Liver (tissue), 9 donors: Measurements from ENCODE around the gene ARHGEF28. TPM values are rescaled to one million over a fixed set of nuclear protein-coding genes. Genes with fewer than 3 reads are reported as not detected.

Experiments
- DNase-seq: peaks from one replicate; pipeline ENCODE4 v3.0.0-alpha.2; 2017; ENCODE audit warnings: low spot score
- H3K27ac ChIP-seq, 2 donors: one replicate each; pipeline ENCODE4 v1.7.0; 2013; ENCODE audit warnings: inconsistent platforms in 2 of 2, low read length in 2 of 2, control low read depth in 1 of 2, low read depth in 1 of 2, mild to moderate bottlenecking in 1 of 2
- H3K27me3 ChIP-seq, 4 donors: one replicate each; pipeline versions ENCODE4 v1.6.1 to v1.7.0; 2013; ENCODE audit warnings: low read length in 3 of 4, inconsistent platforms in 1 of 4, mild to moderate bottlenecking in 1 of 4, moderate library complexity in 1 of 4; ENCODE audit not compliant: control insufficient read depth in 4 of 4, insufficient read depth in 4 of 4
- H3K36me3 ChIP-seq, 4 donors: one replicate each; pipeline versions ENCODE4 v1.6.1 to v1.7.0; 2013; ENCODE audit warnings: low read length in 3 of 4, mild to moderate bottlenecking in 3 of 4, low read depth in 1 of 4, moderate library complexity in 1 of 4; ENCODE audit not compliant: control insufficient read depth in 4 of 4, insufficient read depth in 3 of 4
- H3K4me1 ChIP-seq, 4 donors: one replicate each; pipeline versions ENCODE4 v1.6.1 to v1.7.0; 2013; ENCODE audit warnings: low read length in 3 of 4, mild to moderate bottlenecking in 3 of 4, moderate library complexity in 1 of 4; ENCODE audit not compliant: control insufficient read depth in 4 of 4, insufficient read depth in 4 of 4
- H3K4me3 ChIP-seq, 3 donors: one replicate each; pipeline versions ENCODE4 v1.6.1 to v1.7.0; 2013; ENCODE audit warnings: low read length in 3 of 3, control low read depth in 1 of 3, low read depth in 1 of 3, mild to moderate bottlenecking in 1 of 3
- H3K9ac ChIP-seq, 2 donors: one replicate each; pipeline ENCODE4 v1.7.0; 2013; ENCODE audit warnings: low read length in 2 of 2, mild to moderate bottlenecking in 2 of 2, moderate library complexity in 2 of 2, control low read depth in 1 of 2, low read depth in 1 of 2
- H3K9me3 ChIP-seq, 4 donors: one replicate each; pipeline versions ENCODE4 v1.6.1 to v1.7.0; 2013; ENCODE audit warnings: low read length in 3 of 4; ENCODE audit not compliant: control insufficient read depth in 4 of 4
- CTCF ChIP-seq: fragments of 150-350 bp; IDR thresholded peaks from 2 replicates; pipeline ENCODE4 v1.5.1; 2017; ENCODE audit warnings: improper control_type of control experiment, low read depth, low read length; ENCODE audit not compliant: missing input control
- EGR1 ChIP-seq, 2 donors: IDR thresholded peaks; 2 replicates each; pipeline ENCODE4 v1.6.1; 2016 to 2018; ENCODE audit warnings: antibody characterized with exemption in 2 of 2, low read depth in 2 of 2
- FOXA1 ChIP-seq: IDR thresholded peaks from 2 replicates; pipeline ENCODE4 v1.6.1; 2016; ENCODE audit warnings: antibody characterized with exemption
- FOXA2 ChIP-seq: IDR thresholded peaks from 2 replicates; pipeline ENCODE4 v1.6.1; 2016; ENCODE audit warnings: antibody characterized with exemption
- GABPA ChIP-seq, 2 donors: IDR thresholded peaks in 1 of 2; conservative IDR thresholded peaks in 1 of 2; 2 replicates each; pipeline ENCODE4 v1.6.1; 2016; ENCODE audit warnings: antibody characterized with exemption in 2 of 2, mild to moderate bottlenecking in 1 of 2, moderate library complexity in 1 of 2
- HNF4A ChIP-seq, 2 donors: conservative IDR thresholded peaks; 2 replicates each; pipeline ENCODE4 v1.6.1; 2016; ENCODE audit warnings: antibody characterized with exemption in 2 of 2, mild to moderate bottlenecking in 2 of 2
- HNF4G ChIP-seq: IDR thresholded peaks from 2 replicates; pipeline ENCODE4 v1.6.1; 2016; ENCODE audit warnings: antibody characterized with exemption
- JUND ChIP-seq, 2 donors: IDR thresholded peaks; 2 replicates each; pipeline ENCODE4 v1.6.1; 2016; ENCODE audit warnings: antibody characterized with exemption in 2 of 2
- MAX ChIP-seq: IDR thresholded peaks from 2 replicates; pipeline ENCODE4 v1.6.1; 2016; ENCODE audit warnings: antibody characterized with exemption
- NR2F2 ChIP-seq: IDR thresholded peaks from 2 replicates; pipeline ENCODE4 v1.6.1; 2016; ENCODE audit warnings: antibody characterized with exemption
- RAD21 ChIP-seq, 2 donors: IDR thresholded peaks; 2 replicates each; pipeline ENCODE4 v1.6.1; 2016; ENCODE audit warnings: antibody characterized with exemption in 2 of 2, mild to moderate bottlenecking in 2 of 2
- RXRA ChIP-seq, 2 donors: IDR thresholded peaks; 2 replicates each; pipeline ENCODE4 v1.6.1; 2017 to 2018; ENCODE audit warnings: antibody characterized with exemption in 2 of 2, mild to moderate bottlenecking in 1 of 2
- SP1 ChIP-seq: IDR thresholded peaks from 2 replicates; pipeline ENCODE4 v1.6.1; 2018; ENCODE audit warnings: antibody characterized with exemption, mild to moderate bottlenecking
- TAF1 ChIP-seq: conservative IDR thresholded peaks from 2 replicates; pipeline ENCODE4 v1.6.1; 2016; ENCODE audit warnings: antibody characterized with exemption, mild to moderate bottlenecking
- YY1 ChIP-seq: IDR thresholded peaks from 2 replicates; pipeline ENCODE4 v1.6.1; 2016; ENCODE audit warnings: antibody characterized with exemption, mild to moderate bottlenecking
- ZBTB33 ChIP-seq: IDR thresholded peaks from 2 replicates; pipeline ENCODE4 v1.6.1; 2016; ENCODE audit warnings: antibody characterized with exemption
- WGBS: extraction: QIAGEN DNeasy Blood & Tissue Kit; methylation state at CpG from one replicate; pipeline ENCODE4 v1.1.7; 2013; 5-methylcytosine and 5-hydroxymethylcytosine counted together
- polyA plus RNA-seq, 2 donors: library from polyadenylated mRNA; stranded (reverse) in 1 of 2; unstranded in 1 of 2; fragments of 200-250 nt in 1 of 2; fragments of >200 nt in 1 of 2; fragmentation: Nextera tagmentation in 1 of 2; extraction: Ambion mirVana in 1 of 2; gene quantifications; one replicate each; pipeline versions ENCODE4 v1.2.1 to v1.2.3, GENCODE V29; 2013 to 2015
- total RNA-seq, 2 donors: library from RNA; depleted of rRNA; stranded (reverse); fragments of >200 nt; gene quantifications; one replicate each; pipeline ENCODE4 v1.2.3, GENCODE V29; 2014
- TF ChIP-seq, protein P1 (sequence below): IDR thresholded peaks from 2 replicates; pipeline ENCODE4 v1.6.1; 2016; ENCODE audit warnings: antibody characterized with exemption, mild to moderate bottlenecking
- TF ChIP-seq, protein P2 (sequence below): IDR thresholded peaks from 2 replicates; pipeline ENCODE4 v1.6.1; 2016; ENCODE audit warnings: antibody characterized with exemption
- donor health status: healthy.
- donor health status: healthy.
- donor health status: healthy.
- donor health status: healthy.
- donor health status: healthy.

Gene ARHGEF28
- total and polyA plus RNA-seq, 4 donors = 1.6 to 13.9 (median 3.6) TPM

DNA sequence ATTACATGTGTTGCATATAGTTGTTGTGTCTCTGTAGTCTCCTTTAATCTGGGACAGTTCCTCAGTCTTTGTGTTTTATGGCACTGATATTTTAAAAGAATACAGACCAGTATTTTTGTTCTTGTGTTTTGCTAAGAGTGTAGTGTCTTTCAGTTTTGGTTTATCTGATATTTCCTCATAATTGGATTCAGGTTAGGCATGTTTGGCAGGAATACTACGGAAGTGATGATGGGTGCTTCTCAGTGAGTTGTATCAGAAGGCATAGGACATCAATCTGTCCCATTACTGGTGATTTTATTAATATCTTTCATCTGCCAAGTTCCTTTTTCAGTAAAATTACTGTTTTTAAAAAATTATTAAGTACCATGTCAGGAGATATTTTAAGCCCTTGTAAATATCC lies 212.9 kb downstream of the ARHGEF28 start:
- TF ChIP-seq CTCF (no peak), ZBTB33 (no peak), GABPA (IDR thresholded peaks at IDR 0.05 in 1 of 2, conservative IDR thresholded peaks at IDR 0.05 in 1 of 2) (no peak), NR2F2 (no peak), HNF4A (conservative IDR thresholded peaks at IDR 0.05) (no peak), HNF4G (no peak), FOXA1 (no peak), MAX (no peak), EGR1 (IDR thresholded peaks at IDR 0.05; ENCODE audit: low read depth in 2 of 2) (no peak), RXRA (IDR thresholded peaks at IDR 0.05) (no peak), JUND (IDR thresholded peaks at IDR 0.05) (no peak), YY1 (no peak), TAF1 (no peak), RAD21 (IDR thresholded peaks at IDR 0.05) (no peak), SP1 (no peak), FOXA2 (no peak)
- TF ChIP-seq, protein P1, sequence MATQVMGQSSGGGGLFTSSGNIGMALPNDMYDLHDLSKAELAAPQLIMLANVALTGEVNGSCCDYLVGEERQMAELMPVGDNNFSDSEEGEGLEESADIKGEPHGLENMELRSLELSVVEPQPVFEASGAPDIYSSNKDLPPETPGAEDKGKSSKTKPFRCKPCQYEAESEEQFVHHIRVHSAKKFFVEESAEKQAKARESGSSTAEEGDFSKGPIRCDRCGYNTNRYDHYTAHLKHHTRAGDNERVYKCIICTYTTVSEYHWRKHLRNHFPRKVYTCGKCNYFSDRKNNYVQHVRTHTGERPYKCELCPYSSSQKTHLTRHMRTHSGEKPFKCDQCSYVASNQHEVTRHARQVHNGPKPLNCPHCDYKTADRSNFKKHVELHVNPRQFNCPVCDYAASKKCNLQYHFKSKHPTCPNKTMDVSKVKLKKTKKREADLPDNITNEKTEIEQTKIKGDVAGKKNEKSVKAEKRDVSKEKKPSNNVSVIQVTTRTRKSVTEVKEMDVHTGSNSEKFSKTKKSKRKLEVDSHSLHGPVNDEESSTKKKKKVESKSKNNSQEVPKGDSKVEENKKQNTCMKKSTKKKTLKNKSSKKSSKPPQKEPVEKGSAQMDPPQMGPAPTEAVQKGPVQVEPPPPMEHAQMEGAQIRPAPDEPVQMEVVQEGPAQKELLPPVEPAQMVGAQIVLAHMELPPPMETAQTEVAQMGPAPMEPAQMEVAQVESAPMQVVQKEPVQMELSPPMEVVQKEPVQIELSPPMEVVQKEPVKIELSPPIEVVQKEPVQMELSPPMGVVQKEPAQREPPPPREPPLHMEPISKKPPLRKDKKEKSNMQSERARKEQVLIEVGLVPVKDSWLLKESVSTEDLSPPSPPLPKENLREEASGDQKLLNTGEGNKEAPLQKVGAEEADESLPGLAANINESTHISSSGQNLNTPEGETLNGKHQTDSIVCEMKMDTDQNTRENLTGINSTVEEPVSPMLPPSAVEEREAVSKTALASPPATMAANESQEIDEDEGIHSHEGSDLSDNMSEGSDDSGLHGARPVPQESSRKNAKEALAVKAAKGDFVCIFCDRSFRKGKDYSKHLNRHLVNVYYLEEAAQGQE = no peak
- TF ChIP-seq, protein P2, sequence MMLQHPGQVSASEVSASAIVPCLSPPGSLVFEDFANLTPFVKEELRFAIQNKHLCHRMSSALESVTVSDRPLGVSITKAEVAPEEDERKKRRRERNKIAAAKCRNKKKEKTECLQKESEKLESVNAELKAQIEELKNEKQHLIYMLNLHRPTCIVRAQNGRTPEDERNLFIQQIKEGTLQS = no peak
- H3K4me1 ChIP-seq = peaks cover 0 to 2% (median under 1%) of the 10 kb centered on the region in 4 donors
- no peak overlapping the region for H3K4me3 ChIP-seq
- H3K9ac ChIP-seq = no peak overlapping the region
- WGBS = 46% methylated on average over 1 of the region's 1 CpG
- DNase-seq = no peak
- H3K36me3 ChIP-seq = peaks cover 0 to 1% (median 0%) of the 10 kb centered on the region in 4 donors
- no peaks in the 10 kb centered on the region for H3K9me3 ChIP-seq
- H3K27me3 ChIP-seq = no peaks in the 10 kb centered on the region
- no peak overlapping the region for H3K27ac ChIP-seq
